CMK (cell line): ENCODE results near the gene ATP7B.
"Not testable (repeated sequence)": the region's sequence is repeated elsewhere in the genome, so short reads cannot be mapped to it uniquely, and the experiment has no call there.

Experiments
- DNase-seq: peaks from one replicate; pipeline ENCODE4 v3.0.0-alpha.2; 2010; ENCODE audit warnings: low read depth

ATP7B gene

GRCh38 chr13:52006523-52007245 is 4.6 kb downstream of the ATP7B start:
- no peak for DNase-seq

- no peak for DNase-seq
These were observed 5.3 kb downstream of the ATP7B start for GRCh38 chr13:52005841-52006522.

GRCh38 chr13:52004511-52005170 is 6.6 kb downstream of the ATP7B start:
- no peak for DNase-seq

DNA sequence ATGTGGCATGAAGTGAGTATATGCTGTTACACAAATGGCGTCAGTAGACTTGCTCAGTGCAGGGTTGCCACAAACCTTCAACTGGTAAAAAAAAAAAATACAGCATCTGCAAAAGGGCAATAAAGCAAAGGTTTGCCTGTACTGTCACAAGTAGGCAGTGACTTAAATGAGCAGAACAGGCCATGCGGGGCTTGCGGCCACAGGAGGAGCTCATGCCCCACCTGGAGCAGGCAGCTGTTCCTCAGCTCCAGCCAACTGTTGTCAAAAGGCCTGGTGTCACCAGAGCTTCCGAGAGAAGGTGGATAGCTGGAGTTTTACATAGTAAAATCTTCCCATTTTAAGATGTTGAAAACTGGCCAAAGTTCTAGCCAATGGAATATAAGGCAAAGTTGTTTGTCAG is 7.7 kb downstream of the ATP7B start:
- no peak for DNase-seq

GRCh38 chr13:52002361-52002760 is 8.9 kb downstream of the ATP7B start:
- no peak for DNase-seq

- no peak for DNase-seq
These were observed 10.0 kb downstream of the ATP7B start for GRCh38 chr13:52001120-52001731.

GRCh38 chr13:51999921-52000320 is 11.3 kb downstream of the ATP7B start:
- no peak for DNase-seq

- no peak for DNase-seq
These were observed 11.7 kb downstream of the ATP7B start for GRCh38 chr13:51999510-51999911.

GRCh38 chr13:51998723-51999509 is 12.3 kb downstream of the ATP7B start:
- DNase-seq = no peak

GRCh38 chr13:51997641-51998330 is 13.5 kb downstream of the ATP7B start:
- no peak for DNase-seq

- no peak for DNase-seq
These were observed 14.1 kb downstream of the ATP7B start for GRCh38 chr13:51997186-51997585.

GRCh38 chr13:51996641-51997040 is 14.6 kb downstream of the ATP7B start:
- DNase-seq = no peak

DNA sequence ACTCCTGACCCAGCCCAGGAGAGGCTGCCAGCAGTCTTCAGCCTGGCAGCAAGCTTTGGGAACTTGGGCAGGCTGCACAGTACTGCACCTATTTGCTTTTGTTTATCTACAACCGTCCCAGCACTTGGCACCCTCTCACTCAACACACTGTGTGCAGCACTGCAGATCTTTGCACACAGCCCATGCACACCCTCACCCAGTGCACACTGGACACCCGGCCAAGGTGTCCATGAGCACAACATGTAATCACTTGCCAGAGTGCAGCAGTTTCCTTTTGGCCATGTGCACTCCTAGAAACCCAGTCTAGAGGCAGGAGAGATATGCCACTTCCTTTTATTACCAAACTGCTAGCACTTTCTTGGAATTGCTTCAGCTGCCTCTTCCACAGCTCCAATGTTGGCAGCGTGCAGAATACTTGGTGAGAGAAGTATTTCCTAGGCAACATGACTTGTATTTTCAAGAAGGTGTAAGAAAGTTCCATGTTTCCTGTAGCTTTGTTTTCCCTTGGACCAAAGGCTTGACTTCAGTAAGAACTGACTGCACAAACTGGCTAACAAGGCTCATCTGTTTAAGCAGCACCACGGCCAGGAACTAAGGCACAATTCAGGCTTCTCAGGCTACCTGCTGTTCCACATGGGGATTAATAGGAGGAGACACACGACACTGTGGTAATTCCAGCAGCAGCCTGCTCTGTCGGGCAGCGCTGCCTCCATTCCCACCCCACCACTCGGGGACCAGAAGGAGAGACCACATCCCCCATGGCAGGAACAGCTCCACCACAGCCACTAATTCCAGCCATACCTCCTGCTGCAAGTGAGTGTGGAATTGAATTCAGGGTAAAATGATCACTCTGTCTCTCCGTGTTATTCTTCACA is 15.3 kb downstream of the ATP7B start:
- DNase-seq = no peak

GRCh38 chr13:51993713-51994112 is 17.5 kb downstream of the ATP7B start:
- DNase-seq = no peak

GRCh38 chr13:51988988-51989618 is 22.1 kb downstream of the ATP7B start:
- DNase-seq = no peak

DNA sequence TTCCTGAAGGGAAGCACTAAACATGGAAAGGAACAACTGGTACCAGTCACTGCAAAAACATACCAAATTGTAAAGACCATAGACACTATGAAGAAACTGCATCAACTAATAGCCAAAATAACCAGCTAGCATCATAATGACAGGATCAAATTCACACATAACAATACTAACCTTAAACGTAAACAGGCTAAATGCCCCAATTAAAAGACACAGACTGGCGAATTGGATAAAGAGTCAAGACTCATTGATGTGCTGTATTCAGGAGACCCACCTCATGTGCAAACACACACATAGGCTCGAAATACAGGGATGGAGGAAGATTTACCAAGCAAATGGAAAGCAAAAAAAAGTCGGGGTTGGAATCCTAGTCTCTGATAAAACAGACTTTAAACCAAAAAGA is 26.3 kb downstream of the ATP7B start:
- DNase-seq = not testable (repeated sequence)

DNA sequence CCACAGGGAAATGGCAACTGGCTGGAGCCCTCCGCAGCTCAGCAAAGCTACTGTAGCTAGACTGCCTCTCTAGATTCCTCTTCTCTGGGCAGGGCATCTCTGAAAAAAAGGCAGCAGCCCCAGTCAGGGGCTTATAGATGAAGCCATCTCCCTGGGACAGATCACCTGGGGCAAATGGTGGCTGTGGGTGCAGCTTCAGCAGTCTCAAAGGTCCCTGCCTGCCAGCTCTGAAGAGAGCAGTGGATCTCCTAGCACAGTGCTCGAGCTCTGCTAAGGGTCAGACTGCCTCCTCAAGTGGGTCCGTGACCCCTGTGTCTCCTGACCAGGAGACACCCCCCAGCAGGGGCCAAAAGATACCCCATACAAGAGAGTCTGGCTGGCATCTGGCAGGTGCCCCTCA is 28.0 kb downstream of the ATP7B start:
- not testable (repeated sequence) for DNase-seq

DNA sequence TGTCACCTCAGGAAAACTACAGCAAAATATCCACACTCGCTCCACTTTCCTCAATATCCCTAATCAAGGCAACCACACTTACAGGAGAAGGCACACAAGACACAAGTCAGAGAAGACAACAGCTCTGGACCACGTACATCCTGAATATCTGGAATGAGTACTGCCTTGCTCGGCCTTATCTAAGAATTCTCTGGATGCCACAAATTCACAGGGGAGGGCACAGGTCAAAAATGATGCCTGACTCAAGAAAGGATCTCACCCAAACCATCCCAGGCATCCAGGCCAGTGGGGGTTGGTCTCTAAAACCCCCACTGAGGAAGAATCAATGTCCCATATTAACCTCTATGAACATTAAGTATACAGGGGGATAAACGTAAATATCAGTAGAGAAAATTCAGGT is 29.9 kb downstream of the ATP7B start:
- no peak for DNase-seq

DNA sequence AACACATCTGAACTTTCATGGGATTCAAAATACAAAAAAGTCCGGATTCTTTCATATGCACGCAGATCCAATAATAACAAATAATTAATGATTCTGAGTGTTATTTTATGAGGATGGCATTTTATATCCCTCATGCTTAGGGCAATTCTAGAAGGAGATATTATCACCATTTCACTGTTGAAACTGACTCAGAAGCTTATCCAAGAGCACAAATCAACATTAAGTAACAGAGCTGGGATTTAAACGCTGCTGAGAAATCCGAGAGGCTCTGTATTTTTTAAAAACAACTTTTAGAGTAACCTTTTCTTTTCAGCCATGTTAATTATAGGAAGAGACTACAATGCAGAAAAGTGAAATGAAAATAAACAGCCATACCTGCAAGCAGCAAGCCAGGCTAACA is 30.3 kb downstream of the ATP7B start:
- DNase-seq = no peak
